Mammary epithelial cell (primary cell): ENCODE results near the gene KPNA6.
A peak's percentile ranks its signal among the peaks of the same experiment; 100 is the strongest.

Experiments used
- CTCF ChIP-seq, 2 donors: IDR thresholded peaks in 1 of 2; conservative IDR thresholded peaks in 1 of 2; 2 replicates each; pipeline ENCODE4 v1.5.1; 2011 to 2012; ENCODE audit warnings: inconsistent platforms in 2 of 2, low read length in 2 of 2, mild to moderate bottlenecking in 2 of 2, control low read depth in 1 of 2, low read depth in 1 of 2; ENCODE audit not compliant: insufficient read depth in 1 of 2; ENCODE audit errors: extremely low read depth in 1 of 2
- EZH2 ChIP-seq: IDR thresholded peaks from 2 replicates; pipeline ENCODE4 v1.6.1; 2012; ENCODE audit warnings: low read length, inconsistent platforms, borderline replicate concordance

GRCh38 chr1:32215629-32216480, 108.0 kb downstream of the KPNA6 start:
- no peak for TF ChIP-seq EZH2
- TF ChIP-seq CTCF (conservative IDR thresholded peaks at IDR 0.05 in 1 of 2, IDR thresholded peaks at IDR 0.05 in 1 of 2; ENCODE audit: extremely low read depth in 1 of 2, insufficient read depth in 1 of 2, low read depth in 1 of 2, low read length in 2 of 2): peak; percentile 84 to 91
